GM12878 (cell line): ENCODE results near the gene FRMD8. TPM values are rescaled to one million over a fixed set of nuclear protein-coding genes. Genes with fewer than 3 reads are reported as not detected.

Experiments
- CREB1 ChIP-seq: IDR thresholded peaks from 2 replicates; pipeline ENCODE4 v1.6.1; 2012; ENCODE audit warnings: low read depth, mild to moderate bottlenecking, inconsistent platforms
- EED ChIP-seq: sonication (generic); IDR thresholded peaks from 2 replicates; pipeline ENCODE4 v1.6.1; 2016; ENCODE audit warnings: antibody characterized with exemption, low read depth
- ESRRA ChIP-seq: IDR thresholded peaks from 2 replicates; pipeline ENCODE4 v1.6.1; 2012; ENCODE audit warnings: mild to moderate bottlenecking, low read length, improper control_type of control experiment
- GATAD2B ChIP-seq: fragments of 450-650 bp; conservative IDR thresholded peaks from 2 replicates; pipeline ENCODE4 v1.6.1; 2017; ENCODE audit warnings: low read depth, mild to moderate bottlenecking, moderate library complexity
- HDAC2 ChIP-seq: fragments of 200-600 bp; sonication (generic); IDR thresholded peaks from 2 replicates; pipeline ENCODE4 v1.6.1; 2017
- IKZF1 ChIP-seq: fragments of 450-650 bp; conservative IDR thresholded peaks from 2 replicates; pipeline ENCODE4 v1.6.1; 2017; ENCODE audit warnings: antibody characterized with exemption, mild to moderate bottlenecking
- JUNB ChIP-seq: IDR thresholded peaks from 2 replicates; pipeline ENCODE4 v1.6.1; 2016; ENCODE audit warnings: antibody characterized with exemption, mild to moderate bottlenecking
- KLF5 ChIP-seq: fragments of 450-650 bp; IDR thresholded peaks from 2 replicates; pipeline ENCODE4 v1.6.1; 2014; ENCODE audit warnings: mild to moderate bottlenecking; ENCODE audit not compliant: partially characterized antibody
- MYB ChIP-seq: fragments of 150-350 bp; IDR thresholded peaks from 2 replicates; pipeline ENCODE4 v1.6.1; 2014; ENCODE audit warnings: mild to moderate bottlenecking, low read depth, low read length, borderline replicate concordance
- NBN ChIP-seq: fragments of 450-650 bp; IDR thresholded peaks from 2 replicates; pipeline ENCODE4 v1.6.1; 2016
- NFXL1 ChIP-seq: fragments of 450-650 bp; IDR thresholded peaks from 2 replicates; pipeline ENCODE4 v1.6.1; 2017; ENCODE audit warnings: antibody characterized with exemption, mild to moderate bottlenecking, borderline replicate concordance
- SP1 ChIP-seq: IDR thresholded peaks from one replicate; pipeline ENCODE4 v1.6.1; 2011; ENCODE audit warnings: low read depth, low read length
- SREBF2 ChIP-seq: IDR thresholded peaks from 2 replicates; pipeline ENCODE4 v1.6.1; 2012; ENCODE audit warnings: mild to moderate bottlenecking, low read length
- SRF ChIP-seq, 2 experiments: IDR thresholded peaks; 2 replicates each; pipeline ENCODE4 v1.6.1; 2011; ENCODE audit warnings: low read depth in 2 of 2, low read length in 2 of 2, mild to moderate bottlenecking in 1 of 2, moderate library complexity in 1 of 2
- STAT1 ChIP-seq: fragments of 450-650 bp; conservative IDR thresholded peaks from 2 replicates; pipeline ENCODE4 v1.6.1; 2014; ENCODE audit warnings: antibody characterized with exemption, mild to moderate bottlenecking
- TCF3 ChIP-seq: IDR thresholded peaks from 2 replicates; pipeline ENCODE4 v1.6.1; 2012; ENCODE audit warnings: low read depth, mild to moderate bottlenecking, low read length, borderline replicate concordance; ENCODE audit not compliant: insufficient read depth
- ZBED1 ChIP-seq: IDR thresholded peaks from 2 replicates; pipeline ENCODE4 v1.6.1; 2016; ENCODE audit warnings: borderline replicate concordance
- ZNF207 ChIP-seq: fragments of 450-650 bp; IDR thresholded peaks from 2 replicates; pipeline ENCODE4 v1.6.1; 2014; ENCODE audit warnings: antibody characterized with exemption, mild to moderate bottlenecking, borderline replicate concordance
- ZNF274 ChIP-seq: IDR thresholded peaks from one replicate; pipeline ENCODE4 v1.8.0; 2011; ENCODE audit not compliant: insufficient read length, insufficient read depth
- ZNF622 ChIP-seq: fragments of 450-650 bp; IDR thresholded peaks from 2 replicates; pipeline ENCODE4 v1.6.1; 2017; ENCODE audit warnings: mild to moderate bottlenecking, inconsistent platforms
- polyA plus RNA-seq, 11 experiments: library from polyadenylated mRNA; depleted of rRNA in 4 of 11; unstranded in 6 of 11; stranded (reverse) in 5 of 11; fragments of >200 nt; fragmentation: Nextera tagmentation in 4 of 11; fragmentation: Illumina TruSeq in 1 of 11; extraction: Ambion mirVana in 4 of 11; extraction: Trizol in 1 of 11; gene quantifications; 1 replicate in 1 of 11; 2 replicates in 10 of 11; pipeline versions ENCODE4 v1.2.1 to v1.2.3, GENCODE V29; 2011 to 2016; ENCODE audit warnings: inconsistent platforms in 2 of 11, missing spikeins in 2 of 11, low read depth in 1 of 11
- total RNA-seq, 4 experiments: library from RNA; depleted of rRNA in 3 of 4; stranded (reverse); fragments of >200 nt in 3 of 4; fragmentation: Illumina TruSeq in 1 of 4; extraction: Trizol in 1 of 4; gene quantifications; 2 replicates each; pipeline versions ENCODE4 v1.2.1 to v1.2.3, GENCODE V29; 2013 to 2021
- TF ChIP-seq, protein P1 (sequence below): fragments of 450-650 bp; conservative IDR thresholded peaks from 2 replicates; pipeline ENCODE4 v1.6.1; 2017; ENCODE audit warnings: mild to moderate bottlenecking, moderate library complexity
- TF ChIP-seq, protein P2 (sequence below): IDR thresholded peaks from 2 replicates; pipeline ENCODE4 v1.6.1; 2011; ENCODE audit warnings: borderline replicate concordance, low read depth, mild to moderate bottlenecking, moderate library complexity, low read length; ENCODE audit not compliant: insufficient read depth, poor library complexity, severe bottlenecking
- TF ChIP-seq, protein P3 (sequence below): fragments of 450-650 bp; formaldehyde crosslinking; IDR thresholded peaks from 2 replicates; pipeline ENCODE4 v1.4.0; 2022; ENCODE audit warnings: mild to moderate bottlenecking, moderate library complexity
- TF ChIP-seq, protein P4 (sequence below): fragments of 450-650 bp; IDR thresholded peaks from 2 replicates; pipeline ENCODE4 v1.6.1; 2017; ENCODE audit warnings: borderline replicate concordance

Gene FRMD8
- total and polyA plus RNA-seq, 10 of the 15 experiments (the other 5 are each of a cell fraction or from before 2014, with no cell fraction given), result 8.3 to 69.4 (median 28.0) TPM

DNA sequence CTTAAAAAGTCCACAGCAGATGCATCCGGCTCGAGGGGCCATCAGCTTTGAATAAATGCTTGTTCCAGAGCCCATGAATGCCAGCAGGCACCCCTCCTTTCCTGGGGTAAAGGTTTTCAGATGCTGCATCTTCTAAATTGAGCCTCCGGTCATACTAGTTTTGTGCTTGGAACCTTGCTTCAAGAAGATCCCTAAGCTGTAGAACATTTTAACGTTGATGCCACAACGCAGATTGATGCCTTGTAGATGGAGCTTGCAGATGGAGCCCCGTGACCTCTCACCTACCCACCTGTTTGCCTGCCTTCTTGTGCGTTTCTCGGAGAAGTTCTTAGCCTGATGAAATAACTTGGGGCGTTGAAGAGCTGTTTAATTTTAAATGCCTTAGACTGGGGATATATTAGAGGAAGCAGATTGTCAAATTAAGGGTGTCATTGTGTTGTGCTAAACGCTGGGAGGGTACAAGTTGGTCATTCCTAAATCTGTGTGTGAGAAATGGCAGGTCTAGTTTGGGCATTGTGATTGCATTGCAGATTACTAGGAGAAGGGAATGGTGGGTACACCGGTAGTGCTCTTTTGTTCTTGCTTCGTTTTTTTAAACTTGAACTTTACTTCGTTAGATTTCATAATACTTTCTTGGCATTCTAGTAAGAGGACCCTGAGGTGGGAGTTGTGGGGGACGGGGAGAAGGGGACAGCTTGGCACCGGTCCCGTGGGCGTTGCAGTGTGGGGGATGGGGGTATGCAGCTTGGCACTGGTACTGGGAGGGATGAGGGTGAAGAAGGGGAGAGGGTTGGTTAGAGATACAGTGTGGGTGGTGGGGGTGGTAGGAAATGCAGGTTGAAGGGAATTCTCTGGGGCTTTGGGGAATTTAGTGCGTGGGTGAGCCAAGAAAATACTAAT, 38.0 kb downstream of the FRMD8 start (continued):
- TF ChIP-seq SP1 (no peak), JUNB (no peak), MYB (peak; percentile 57; the same call in 1 of the 2 replicates), KLF5 (no peak), ESRRA (0 out of 2 replicates have a peak, but pooled peaks have one; percentile 41), SREBF2 (no peak), NBN (0 out of 2 replicates have a peak, but pooled peaks have one; percentile 83), GATAD2B (no peak), STAT1 (no peak), ZNF622 (no peak), NFXL1 (no peak), ZNF274 (no peak), ZNF207 (no peak), IKZF1 (no peak; the same call in none of the 2 replicates), ZBED1 (peak; percentile 46; the same call in 1 of the 2 replicates), SRF (IDR thresholded peaks at IDR 0.05; ENCODE audit: low read depth in 2 of 2, low read length in 2 of 2) (no peak), EED (no peak), TCF3 (no peak; the same call in 1 of the 2 replicates), CREB1 (no peak), HDAC2 (no peak)
- TF ChIP-seq, protein P1, sequence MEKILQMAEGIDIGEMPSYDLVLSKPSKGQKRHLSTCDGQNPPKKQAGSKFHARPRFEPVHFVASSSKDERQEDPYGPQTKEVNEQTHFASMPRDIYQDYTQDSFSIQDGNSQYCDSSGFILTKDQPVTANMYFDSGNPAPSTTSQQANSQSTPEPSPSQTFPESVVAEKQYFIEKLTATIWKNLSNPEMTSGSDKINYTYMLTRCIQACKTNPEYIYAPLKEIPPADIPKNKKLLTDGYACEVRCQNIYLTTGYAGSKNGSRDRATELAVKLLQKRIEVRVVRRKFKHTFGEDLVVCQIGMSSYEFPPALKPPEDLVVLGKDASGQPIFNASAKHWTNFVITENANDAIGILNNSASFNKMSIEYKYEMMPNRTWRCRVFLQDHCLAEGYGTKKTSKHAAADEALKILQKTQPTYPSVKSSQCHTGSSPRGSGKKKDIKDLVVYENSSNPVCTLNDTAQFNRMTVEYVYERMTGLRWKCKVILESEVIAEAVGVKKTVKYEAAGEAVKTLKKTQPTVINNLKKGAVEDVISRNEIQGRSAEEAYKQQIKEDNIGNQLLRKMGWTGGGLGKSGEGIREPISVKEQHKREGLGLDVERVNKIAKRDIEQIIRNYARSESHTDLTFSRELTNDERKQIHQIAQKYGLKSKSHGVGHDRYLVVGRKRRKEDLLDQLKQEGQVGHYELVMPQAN, result no peak
- TF ChIP-seq, protein P2, sequence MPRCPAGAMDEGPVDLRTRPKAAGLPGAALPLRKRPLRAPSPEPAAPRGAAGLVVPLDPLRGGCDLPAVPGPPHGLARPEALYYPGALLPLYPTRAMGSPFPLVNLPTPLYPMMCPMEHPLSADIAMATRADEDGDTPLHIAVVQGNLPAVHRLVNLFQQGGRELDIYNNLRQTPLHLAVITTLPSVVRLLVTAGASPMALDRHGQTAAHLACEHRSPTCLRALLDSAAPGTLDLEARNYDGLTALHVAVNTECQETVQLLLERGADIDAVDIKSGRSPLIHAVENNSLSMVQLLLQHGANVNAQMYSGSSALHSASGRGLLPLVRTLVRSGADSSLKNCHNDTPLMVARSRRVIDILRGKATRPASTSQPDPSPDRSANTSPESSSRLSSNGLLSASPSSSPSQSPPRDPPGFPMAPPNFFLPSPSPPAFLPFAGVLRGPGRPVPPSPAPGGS, result peak; percentile 35
- TF ChIP-seq, protein P3, sequence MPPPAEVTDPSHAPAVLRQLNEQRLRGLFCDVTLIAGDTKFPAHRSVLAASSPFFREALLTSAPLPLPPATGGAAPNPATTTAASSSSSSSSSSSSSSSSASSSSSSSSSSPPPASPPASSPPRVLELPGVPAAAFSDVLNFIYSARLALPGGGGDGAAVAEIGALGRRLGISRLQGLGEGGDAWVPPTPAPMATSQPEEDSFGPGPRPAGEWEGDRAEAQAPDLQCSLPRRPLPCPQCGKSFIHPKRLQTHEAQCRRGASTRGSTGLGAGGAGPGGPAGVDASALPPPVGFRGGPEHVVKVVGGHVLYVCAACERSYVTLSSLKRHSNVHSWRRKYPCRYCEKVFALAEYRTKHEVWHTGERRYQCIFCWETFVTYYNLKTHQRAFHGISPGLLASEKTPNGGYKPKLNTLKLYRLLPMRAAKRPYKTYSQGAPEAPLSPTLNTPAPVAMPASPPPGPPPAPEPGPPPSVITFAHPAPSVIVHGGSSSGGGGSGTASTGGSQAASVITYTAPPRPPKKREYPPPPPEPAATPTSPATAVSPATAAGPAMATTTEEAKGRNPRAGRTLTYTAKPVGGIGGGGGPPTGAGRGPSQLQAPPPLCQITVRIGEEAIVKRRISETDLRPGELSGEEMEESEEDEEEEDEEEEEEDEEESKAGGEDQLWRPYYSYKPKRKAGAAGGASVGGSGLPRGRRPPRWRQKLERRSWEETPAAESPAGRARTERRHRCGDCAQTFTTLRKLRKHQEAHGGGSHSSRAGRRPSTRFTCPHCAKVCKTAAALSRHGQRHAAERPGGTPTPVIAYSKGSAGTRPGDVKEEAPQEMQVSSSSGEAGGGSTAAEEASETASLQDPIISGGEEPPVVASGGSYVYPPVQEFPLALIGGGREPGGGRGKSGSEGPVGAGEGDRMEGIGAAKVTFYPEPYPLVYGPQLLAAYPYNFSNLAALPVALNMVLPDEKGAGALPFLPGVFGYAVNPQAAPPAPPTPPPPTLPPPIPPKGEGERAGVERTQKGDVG, result no peak
- TF ChIP-seq, protein P4, sequence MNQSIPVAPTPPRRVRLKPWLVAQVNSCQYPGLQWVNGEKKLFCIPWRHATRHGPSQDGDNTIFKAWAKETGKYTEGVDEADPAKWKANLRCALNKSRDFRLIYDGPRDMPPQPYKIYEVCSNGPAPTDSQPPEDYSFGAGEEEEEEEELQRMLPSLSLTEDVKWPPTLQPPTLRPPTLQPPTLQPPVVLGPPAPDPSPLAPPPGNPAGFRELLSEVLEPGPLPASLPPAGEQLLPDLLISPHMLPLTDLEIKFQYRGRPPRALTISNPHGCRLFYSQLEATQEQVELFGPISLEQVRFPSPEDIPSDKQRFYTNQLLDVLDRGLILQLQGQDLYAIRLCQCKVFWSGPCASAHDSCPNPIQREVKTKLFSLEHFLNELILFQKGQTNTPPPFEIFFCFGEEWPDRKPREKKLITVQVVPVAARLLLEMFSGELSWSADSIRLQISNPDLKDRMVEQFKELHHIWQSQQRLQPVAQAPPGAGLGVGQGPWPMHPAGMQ, result no peak
